Activated gamma-delta T cell treated with Interleukin-2 at 50 U/mL for 16 hours (primary cell): ENCODE results near the gene GXYLT2.

ENCODE experiments used
- DNase-seq: peaks from one replicate; pipeline ENCODE4 v3.0.0-alpha.2; 2020

The GXYLT2 gene

GRCh38 chr3:73024836-73025235 lies 137.0 kb downstream of the GXYLT2 start:
- no peak for DNase-seq

DNA sequence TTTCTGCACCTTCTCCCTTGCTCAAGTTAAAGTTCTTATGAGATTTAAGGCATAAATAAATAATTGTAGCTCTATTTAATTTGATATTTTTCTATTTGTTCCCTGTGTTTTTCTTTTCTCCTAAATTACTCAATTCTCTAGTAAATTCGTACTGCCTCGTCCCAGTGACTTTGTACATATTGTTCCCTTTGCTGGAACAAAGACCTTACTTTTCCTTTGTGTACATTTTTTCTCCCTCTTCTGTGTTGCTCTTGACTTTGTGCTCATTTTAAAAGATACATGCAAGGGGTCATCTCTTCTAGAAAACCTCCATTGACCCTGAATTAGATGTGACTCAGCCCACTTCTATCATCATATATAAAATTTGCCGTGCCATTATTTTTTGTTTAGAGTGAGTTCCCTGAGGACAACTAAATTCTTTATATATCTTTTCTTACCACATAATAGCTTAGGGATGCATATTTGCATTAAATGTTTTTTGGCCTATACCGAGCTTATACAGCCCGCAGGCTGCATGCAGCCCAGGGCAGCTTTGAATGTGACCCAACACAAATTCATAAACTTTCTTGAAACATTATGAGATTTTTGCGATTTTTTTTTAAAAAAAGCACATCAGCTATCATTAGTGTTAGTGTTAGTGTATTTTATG lies 138.4 kb downstream of the GXYLT2 start:
- DNase-seq, result no peak
